HG03439 (cell line): Measurements from ENCODE around the gene ST3GAL2.
A peak's percentile ranks its signal among the peaks of the same experiment; 100 is the strongest.

ENCODE experiments used
- ATAC-seq: cut with Tn5 transposase; IDR thresholded peaks from one replicate; pipeline ENCODE4 v1.9.1; 2021; ENCODE audit warnings: mild to moderate bottlenecking, moderate library complexity; ENCODE audit not compliant: unreplicated experiment

The ST3GAL2 gene

GRCh38 chr16:70438969-70439862 is at the start of gene ST3GAL2:
Gene ST3GAL2 (minus strand): TSS chr16:70439100. CDS start chr16:70398530, 40,570 bp downstream.
- peak; percentile 87 for ATAC-seq

- no peak for ATAC-seq
Measured at GRCh38 chr16:70484867-70485266, 46.0 kb upstream of the ST3GAL2 start.

GRCh38 chr16:70483426-70483825 is 44.5 kb upstream of the ST3GAL2 start:
- peak; percentile 57 for ATAC-seq

- no peak for ATAC-seq
Measured at GRCh38 chr16:70482624-70483023, 43.7 kb upstream of the ST3GAL2 start.

GRCh38 chr16:70481929-70482536 is 43.1 kb upstream of the ST3GAL2 start:
- no peak for ATAC-seq

GRCh38 chr16:70480127-70481105 is 41.5 kb upstream of the ST3GAL2 start:
- ATAC-seq: no peak

GRCh38 chr16:70478912-70479341 is 40.0 kb upstream of the ST3GAL2 start:
- ATAC-seq: no peak

GRCh38 chr16:70478169-70478568 is 39.3 kb upstream of the ST3GAL2 start:
- no peak for ATAC-seq

- ATAC-seq: peak; percentile 72
Measured at GRCh38 chr16:70476272-70477020, 37.5 kb upstream of the ST3GAL2 start.

GRCh38 chr16:70475054-70475871 is 36.4 kb upstream of the ST3GAL2 start:
- no peak for ATAC-seq

- ATAC-seq: no peak
Measured at GRCh38 chr16:70474320-70475053, 35.6 kb upstream of the ST3GAL2 start.

- ATAC-seq: no peak
Measured at GRCh38 chr16:70473446-70474319, 34.8 kb upstream of the ST3GAL2 start.

GRCh38 chr16:70472786-70473433 is 34.0 kb upstream of the ST3GAL2 start:
- ATAC-seq: no peak

GRCh38 chr16:70470927-70471341 is 32.0 kb upstream of the ST3GAL2 start:
- no peak for ATAC-seq

- no peak for ATAC-seq
Measured at GRCh38 chr16:70470141-70470926, 31.4 kb upstream of the ST3GAL2 start.

GRCh38 chr16:70468776-70469525 is 30.1 kb upstream of the ST3GAL2 start:
- ATAC-seq: no peak
